Measurements from ENCODE around the gene PPP3CA.

GRCh38 chr4:101081695-101082369 is 265.5 kb downstream of the PPP3CA start:
- TF ChIP-seq CTCF (optimal IDR thresholded peaks at IDR 0.05 in 1 of 3, IDR thresholded peaks at IDR 0.05 in 1 of 3, conservative IDR thresholded peaks at IDR 0.05 in 1 of 3; ENCODE audit: extremely low read depth in 1 of 3, insufficient read depth in 2 of 3, low read length in 3 of 3) = no peak
- TF ChIP-seq EZH2 (IDR thresholded peaks at IDR 0.05; ENCODE audit: low read length) = no peak
